Measurements from ENCODE around the gene IGLL5. TPM values are rescaled to one million over a fixed set of nuclear protein-coding genes. Genes with fewer than 3 reads are reported as not detected.

IGLL5 gene
- total RNA-seq, 1 donor from 2014 or later = not detected

DNA sequence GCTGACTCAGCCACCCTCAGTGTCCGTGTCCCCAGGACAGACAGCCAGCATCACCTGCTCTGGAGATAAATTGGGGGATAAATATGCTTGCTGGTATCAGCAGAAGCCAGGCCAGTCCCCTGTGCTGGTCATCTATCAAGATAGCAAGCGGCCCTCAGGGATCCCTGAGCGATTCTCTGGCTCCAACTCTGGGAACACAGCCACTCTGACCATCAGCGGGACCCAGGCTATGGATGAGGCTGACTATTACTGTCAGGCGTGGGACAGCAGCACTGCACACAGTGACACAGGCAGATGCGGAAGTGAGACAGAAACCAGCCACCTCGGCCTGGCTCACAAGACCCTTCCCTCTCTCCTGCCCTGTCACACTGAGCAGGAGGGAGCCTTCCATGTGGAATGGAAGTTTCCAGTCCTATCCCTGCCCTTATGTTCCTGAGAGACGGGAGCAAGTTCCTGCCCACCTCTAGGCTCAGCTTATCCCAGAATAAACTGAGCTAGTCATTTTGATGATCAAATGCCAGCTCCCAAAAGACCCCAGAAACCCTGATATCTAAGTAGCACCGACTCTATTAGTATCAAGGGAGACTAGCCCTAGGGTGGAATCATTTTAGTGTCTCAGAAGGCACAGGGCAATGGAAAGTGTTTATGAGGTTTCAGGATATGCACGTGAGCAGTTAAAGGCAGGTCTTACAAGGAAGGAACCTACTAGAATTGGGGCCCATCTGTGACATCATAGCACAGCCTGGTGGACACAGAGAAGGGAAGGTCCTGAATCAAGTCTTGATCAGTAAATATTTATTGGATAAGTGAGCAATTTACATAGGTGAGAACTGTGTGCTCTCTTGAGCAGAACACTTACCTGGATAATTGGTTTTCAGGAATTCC, 6.3 kb upstream of the IGLL5 start:
- Mint-ChIP-seq H3K36me3 (ENCODE audit: low read depth, unreplicated experiment) (no peaks in the 10 kb centered on the region), H3K27ac (ENCODE audit: unreplicated experiment) (no peak overlapping the region), H3K4me3 (ENCODE audit: unreplicated experiment) (no peak overlapping the region), H3K27me3 (ENCODE audit: unreplicated experiment) (no peaks in the 10 kb centered on the region), H3K4me1 (ENCODE audit: unreplicated experiment) (peaks cover 3% of the 10 kb centered on the region), H3K9me3 (ENCODE audit: unreplicated experiment) (no peaks in the 10 kb centered on the region)
- no peak for DNase-seq (ENCODE audit: low spot score)
- TF ChIP-seq, protein P1, sequence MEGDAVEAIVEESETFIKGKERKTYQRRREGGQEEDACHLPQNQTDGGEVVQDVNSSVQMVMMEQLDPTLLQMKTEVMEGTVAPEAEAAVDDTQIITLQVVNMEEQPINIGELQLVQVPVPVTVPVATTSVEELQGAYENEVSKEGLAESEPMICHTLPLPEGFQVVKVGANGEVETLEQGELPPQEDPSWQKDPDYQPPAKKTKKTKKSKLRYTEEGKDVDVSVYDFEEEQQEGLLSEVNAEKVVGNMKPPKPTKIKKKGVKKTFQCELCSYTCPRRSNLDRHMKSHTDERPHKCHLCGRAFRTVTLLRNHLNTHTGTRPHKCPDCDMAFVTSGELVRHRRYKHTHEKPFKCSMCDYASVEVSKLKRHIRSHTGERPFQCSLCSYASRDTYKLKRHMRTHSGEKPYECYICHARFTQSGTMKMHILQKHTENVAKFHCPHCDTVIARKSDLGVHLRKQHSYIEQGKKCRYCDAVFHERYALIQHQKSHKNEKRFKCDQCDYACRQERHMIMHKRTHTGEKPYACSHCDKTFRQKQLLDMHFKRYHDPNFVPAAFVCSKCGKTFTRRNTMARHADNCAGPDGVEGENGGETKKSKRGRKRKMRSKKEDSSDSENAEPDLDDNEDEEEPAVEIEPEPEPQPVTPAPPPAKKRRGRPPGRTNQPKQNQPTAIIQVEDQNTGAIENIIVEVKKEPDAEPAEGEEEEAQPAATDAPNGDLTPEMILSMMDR (IDR thresholded peaks at IDR 0.05; ENCODE audit: unreplicated experiment) = no peak

- Mint-ChIP-seq H3K27ac (ENCODE audit: unreplicated experiment) (no peak overlapping the region), H3K4me1 (ENCODE audit: unreplicated experiment) (no peaks in the 10 kb centered on the region), H3K27me3 (ENCODE audit: unreplicated experiment) (no peaks in the 10 kb centered on the region), H3K4me3 (ENCODE audit: unreplicated experiment) (no peak overlapping the region), H3K9me3 (ENCODE audit: unreplicated experiment) (no peaks in the 10 kb centered on the region), H3K36me3 (ENCODE audit: low read depth, unreplicated experiment) (no peaks in the 10 kb centered on the region)
- TF ChIP-seq, protein P1 (IDR thresholded peaks at IDR 0.05; ENCODE audit: unreplicated experiment) = no peak
- no peak for DNase-seq (ENCODE audit: low spot score)
These were observed 5.4 kb upstream of the IGLL5 start for GRCh38 chr22:22882033-22882717.

GRCh38 chr22:22883090-22883727, 4.4 kb upstream of the IGLL5 start:
- H3K27me3 Mint-ChIP-seq (ENCODE audit: unreplicated experiment) = no peaks in the 10 kb centered on the region
- H3K4me3 Mint-ChIP-seq (ENCODE audit: unreplicated experiment) = no peak overlapping the region
- no peaks in the 10 kb centered on the region for H3K9me3 Mint-ChIP-seq (ENCODE audit: unreplicated experiment)
- no peaks in the 10 kb centered on the region for H3K4me1 Mint-ChIP-seq (ENCODE audit: unreplicated experiment)
- TF ChIP-seq, protein P1 (IDR thresholded peaks at IDR 0.05; ENCODE audit: unreplicated experiment) = no peak
- no peak overlapping the region for H3K27ac Mint-ChIP-seq (ENCODE audit: unreplicated experiment)
- no peaks in the 10 kb centered on the region for H3K36me3 Mint-ChIP-seq (ENCODE audit: low read depth, unreplicated experiment)
- no peak for DNase-seq (ENCODE audit: low spot score)

DNA sequence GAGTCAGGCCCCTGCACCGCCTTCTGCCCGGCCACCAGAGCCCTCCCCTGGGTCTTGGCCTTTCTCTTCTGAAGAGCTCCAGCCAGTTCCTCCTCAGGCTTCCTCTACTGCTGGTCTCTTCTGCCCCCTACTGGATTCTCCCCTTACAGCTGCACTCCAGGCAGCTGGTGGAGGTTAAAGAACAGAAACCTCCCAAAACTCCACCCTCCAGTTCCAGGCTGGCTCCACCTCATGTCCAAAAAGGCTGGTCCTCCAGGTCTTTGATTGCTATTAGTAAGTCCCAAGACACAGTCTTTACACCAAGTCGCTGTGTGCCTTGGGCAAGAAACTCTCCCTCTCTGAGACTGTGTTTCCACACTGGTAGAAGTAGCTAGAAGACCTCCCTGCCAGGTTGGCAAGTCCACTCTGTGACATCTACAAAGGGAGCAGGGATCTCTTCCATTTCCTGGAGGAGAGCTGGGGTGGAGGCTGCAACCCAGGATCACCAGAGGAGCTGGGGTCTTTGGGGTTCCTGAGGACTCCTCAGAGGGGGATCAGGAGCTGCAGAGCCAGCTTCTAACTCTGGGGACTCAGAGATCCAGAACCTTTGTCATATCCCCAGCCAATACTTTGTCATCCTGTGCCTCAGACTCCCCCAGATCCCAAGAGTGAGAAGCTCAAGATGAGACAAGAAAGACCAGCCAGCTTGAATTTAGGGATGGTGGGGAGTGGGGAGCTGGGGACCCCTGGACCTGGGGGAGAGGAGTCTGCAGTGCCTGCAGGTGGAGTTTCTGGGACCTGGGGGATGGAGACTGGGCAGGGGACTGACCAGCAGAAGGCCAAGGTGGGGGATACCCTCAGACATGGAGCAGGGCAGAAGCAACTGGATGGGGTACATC, 3.4 kb upstream of the IGLL5 start:
- peak; percentile 83 for DNase-seq (ENCODE audit: low spot score)
- TF ChIP-seq, protein P1 (IDR thresholded peaks at IDR 0.05; ENCODE audit: unreplicated experiment) = peak; percentile 68
- no peak overlapping the region for H3K4me3 Mint-ChIP-seq (ENCODE audit: unreplicated experiment)
- H3K27ac Mint-ChIP-seq (ENCODE audit: unreplicated experiment) = no peak overlapping the region
- H3K9me3 Mint-ChIP-seq (ENCODE audit: unreplicated experiment) = no peaks in the 10 kb centered on the region
- no peaks in the 10 kb centered on the region for H3K27me3 Mint-ChIP-seq (ENCODE audit: unreplicated experiment)
- H3K36me3 Mint-ChIP-seq (ENCODE audit: low read depth, unreplicated experiment) = no peaks in the 10 kb centered on the region
- H3K4me1 Mint-ChIP-seq (ENCODE audit: unreplicated experiment) = no peaks in the 10 kb centered on the region

Data from endothelial cell (in vitro differentiated cells).